Gastrocnemius medialis (tissue), 4 donors: ENCODE measurements around the gene NEK10. TPM values are rescaled to one million over a fixed set of nuclear protein-coding genes. Genes with fewer than 3 reads are reported as not detected.

ENCODE experiments used
- ATAC-seq, 2 donors: fragments of 150-250 bp; one replicate each; pipeline ENCODE4 v1.9.1; 2016
- DNase-seq, 2 donors: peaks; one replicate each; pipeline ENCODE4 v3.0.0-alpha.2; 2019
- H3K27ac ChIP-seq, 4 donors: fragments of 200-600 bp; sonication (generic); 1 replicate in 1 of 4; 2 replicates in 3 of 4; pipeline ENCODE4 v1.5.1; 2016 to 2018; ENCODE audit warnings: mild to moderate bottlenecking in 2 of 4, moderate library complexity in 1 of 4
- H3K27me3 ChIP-seq, 3 donors: fragments of 200-600 bp; sonication (generic) in 2 of 3; 1 replicate in 1 of 3; 2 replicates in 2 of 3; pipeline versions ENCODE4 v1.5.1 to v1.6.0; 2016 to 2019; ENCODE audit warnings: mild to moderate bottlenecking in 1 of 3, moderate library complexity in 1 of 3
- H3K36me3 ChIP-seq, 2 donors: fragments of 200-600 bp; sonication (generic) in 1 of 2; one replicate each; pipeline ENCODE4 v1.5.1; 2017 to 2018
- H3K4me1 ChIP-seq, 2 donors: fragments of 200-600 bp; sonication (generic) in 1 of 2; one replicate each; pipeline ENCODE4 v1.5.1; 2016 to 2017; ENCODE audit warnings: mild to moderate bottlenecking in 2 of 2
- H3K4me3 ChIP-seq, 4 donors: fragments of 200-600 bp; sonication (generic) in 3 of 4; 1 replicate in 1 of 4; 2 replicates in 3 of 4; pipeline ENCODE4 v1.5.1; 2016 to 2019; ENCODE audit warnings: mild to moderate bottlenecking in 2 of 4
- H3K9me3 ChIP-seq, 3 donors: fragments of 200-600 bp; sonication (generic) in 2 of 3; 1 replicate in 1 of 3; 2 replicates in 2 of 3; pipeline ENCODE4 v1.5.1; 2016 to 2019
- CTCF ChIP-seq, 5 experiments: fragments of 450-650 bp in 3 of 5; fragments of 200-600 bp in 2 of 5; sonication (generic) in 2 of 5; IDR thresholded peaks in 4 of 5; conservative IDR thresholded peaks in 1 of 5; 1 replicate in 4 of 5; 2 replicates in 1 of 5; pipeline ENCODE4 v1.5.1; 2016 to 2019; ENCODE audit warnings: antibody characterized with exemption in 5 of 5, mild to moderate bottlenecking in 3 of 5, moderate library complexity in 3 of 5
- POLR2A ChIP-seq, 2 donors: fragments of 450-650 bp; IDR thresholded peaks; one replicate each; pipeline ENCODE4 v1.6.1; 2017; ENCODE audit warnings: antibody characterized with exemption in 2 of 2, mild to moderate bottlenecking in 2 of 2, moderate library complexity in 2 of 2
- in situ Hi-C, 4 donors: fragments of 200-750 bp; cut with MboI; loops; one replicate each; pipeline versions ENCODE4 v1.15.0 to v1.8.0; 2017; ENCODE audit warnings: low sequenced_read_pairs in 4 of 4
- intact Hi-C: fragments of 100-400 bp; cut with DNase I; formaldehyde crosslinking; loops from one replicate; pipeline ENCODE4 v1.15.1; 2023; ENCODE audit warnings: low total_unique reads
- total RNA-seq, 4 donors: library from RNA; depleted of rRNA; stranded (reverse); fragments of >200 nt; gene quantifications; one replicate each; pipeline versions ENCODE4 v1.1.0 to v1.2.3, GENCODE V29; 2016

Gene NEK10
- total RNA-seq, 4 donors from 2014 or later: 3.6 to 12.8 (median 7.5) TPM

- ATAC-seq: peak; percentile 56 to 87
- DNase-seq: no peak
- Histone ChIP-seq H3K27ac (no peak overlapping the region), H3K9me3 (no peaks in the 10 kb centered on the region), H3K36me3 (no peaks in the 10 kb centered on the region), H3K4me3 (no peak overlapping the region), H3K4me1 (peaks cover 0 to 4% of the 10 kb centered on the region in 2 donors), H3K27me3 (no peaks in the 10 kb centered on the region)
- peak; percentile 69 to 81 (median 77) for TF ChIP-seq CTCF (IDR thresholded peaks at IDR 0.05 in 4 of 5, conservative IDR thresholded peaks at IDR 0.05 in 1 of 5)
- no peak for TF ChIP-seq POLR2A (IDR thresholded peaks at IDR 0.05)
- in situ Hi-C loops (loop anchor here (5.0 to 25.0 kb wide), 6 partner anchors 150 to 375 kb away; no protein-coding TSS in a partner anchor), intact Hi-C loops (loop anchor here (2.0 to 5.0 kb wide), 2 partner anchors 155 to 345 kb away; no protein-coding TSS in a partner anchor)
Measured at GRCh38 chr3:27312044-27312668, 57.0 kb downstream of the NEK10 start.

GRCh38 chr3:27311400-27311799 lies 57.8 kb downstream of the NEK10 start:
- in situ Hi-C loops (loop anchor here (5.0 to 25.0 kb wide), 6 partner anchors 151 to 376 kb away; no protein-coding TSS in a partner anchor), intact Hi-C loops (loop anchor here (5.0 kb wide), 1 partner anchor 346 kb away; no protein-coding TSS in a partner anchor)
- no peak for TF ChIP-seq POLR2A (IDR thresholded peaks at IDR 0.05)
- TF ChIP-seq CTCF (IDR thresholded peaks at IDR 0.05 in 4 of 5, conservative IDR thresholded peaks at IDR 0.05 in 1 of 5): no peak
- no peak overlapping the region for H3K27ac ChIP-seq
- H3K9me3 ChIP-seq: no peaks in the 10 kb centered on the region
- DNase-seq: no peak
- H3K36me3 ChIP-seq: no peaks in the 10 kb centered on the region
- no peaks in the 10 kb centered on the region for H3K27me3 ChIP-seq
- H3K4me3 ChIP-seq: no peak overlapping the region
- H3K4me1 ChIP-seq: no peaks in the 10 kb centered on the region
- no peak for ATAC-seq

- TF ChIP-seq POLR2A (IDR thresholded peaks at IDR 0.05): no peak
- no peak for TF ChIP-seq CTCF (IDR thresholded peaks at IDR 0.05 in 4 of 5, conservative IDR thresholded peaks at IDR 0.05 in 1 of 5)
- no peak overlapping the region for H3K4me3 ChIP-seq
- DNase-seq (no peak), ATAC-seq (no peak)
- H3K27ac ChIP-seq: no peak overlapping the region
- H3K4me1 ChIP-seq: no peaks in the 10 kb centered on the region
- intact Hi-C loops: loop anchor here (5.0 kb wide), 1 partner anchor 347 kb away; no protein-coding TSS in a partner anchor
- H3K36me3 ChIP-seq: no peaks in the 10 kb centered on the region
- in situ Hi-C loops: loop anchor here (5.0 to 25.0 kb wide), 6 partner anchors 152 to 377 kb away; no protein-coding TSS in a partner anchor
- H3K27me3 ChIP-seq: no peaks in the 10 kb centered on the region
- H3K9me3 ChIP-seq: no peaks in the 10 kb centered on the region
Measured at GRCh38 chr3:27310688-27311087, 58.5 kb downstream of the NEK10 start.

- no peak for TF ChIP-seq POLR2A (IDR thresholded peaks at IDR 0.05)
- TF ChIP-seq CTCF (IDR thresholded peaks at IDR 0.05 in 4 of 5, conservative IDR thresholded peaks at IDR 0.05 in 1 of 5): no peak
- Histone ChIP-seq H3K36me3 (peaks cover 0 to 6% of the 10 kb centered on the region in 2 donors), H3K27ac (no peak overlapping the region), H3K9me3 (no peaks in the 10 kb centered on the region), H3K27me3 (no peaks in the 10 kb centered on the region), H3K4me1 (no peaks in the 10 kb centered on the region), H3K4me3 (no peak overlapping the region)
- in situ Hi-C loops (loop anchor here in 2 of 4 donors (25.0 kb wide), 2 partner anchors 155 to 380 kb away; no protein-coding TSS in a partner anchor), intact Hi-C loops (no loop called here)
- DNase-seq (no peak), ATAC-seq (no peak)
Measured at GRCh38 chr3:27307566-27307965, 61.6 kb downstream of the NEK10 start.
